GM19043 (cell line): Measurements from ENCODE around the gene CPLX1.

Experiments
- ATAC-seq: cut with Tn5 transposase; IDR thresholded peaks from one replicate; pipeline ENCODE4 v1.9.1; 2021; ENCODE audit warnings: low read depth; ENCODE audit not compliant: unreplicated experiment

CPLX1 gene

GRCh38 chr4:794900-795725 lies 30.8 kb downstream of the CPLX1 start:
- no peak for ATAC-seq

GRCh38 chr4:793941-794621 lies 31.8 kb downstream of the CPLX1 start:
- ATAC-seq = no peak

GRCh38 chr4:793093-793861 lies 32.7 kb downstream of the CPLX1 start:
- ATAC-seq = no peak

GRCh38 chr4:792626-793092 lies 33.3 kb downstream of the CPLX1 start:
- ATAC-seq = no peak

- no peak for ATAC-seq
Measured at GRCh38 chr4:791898-792625, 33.9 kb downstream of the CPLX1 start.

- ATAC-seq = no peak
Measured at GRCh38 chr4:791252-791897, 34.6 kb downstream of the CPLX1 start.

GRCh38 chr4:790466-790820 lies 35.5 kb downstream of the CPLX1 start:
- no peak for ATAC-seq

- ATAC-seq = no peak
Measured at GRCh38 chr4:789571-790465, 36.1 kb downstream of the CPLX1 start.

GRCh38 chr4:788636-789297 lies 37.2 kb downstream of the CPLX1 start:
- no peak for ATAC-seq

- no peak for ATAC-seq
Measured at GRCh38 chr4:788006-788635, 37.8 kb downstream of the CPLX1 start.

GRCh38 chr4:787561-787981 lies 38.4 kb downstream of the CPLX1 start:
- no peak for ATAC-seq

GRCh38 chr4:786861-787300 lies 39.0 kb downstream of the CPLX1 start:
- ATAC-seq = no peak

- no peak for ATAC-seq
Measured at GRCh38 chr4:786074-786741, 39.7 kb downstream of the CPLX1 start.

- ATAC-seq = no peak
Measured at GRCh38 chr4:785332-786073, 40.4 kb downstream of the CPLX1 start.

GRCh38 chr4:784401-785331 lies 41.3 kb downstream of the CPLX1 start:
- no peak for ATAC-seq
